CD4-positive, alpha-beta T cell (primary cell): Measurements from ENCODE around the gene PIGU. TPM values are rescaled to one million over a fixed set of nuclear protein-coding genes. Genes with fewer than 3 reads are reported as not detected.
A peak's percentile ranks its signal among the peaks of the same experiment; 100 is the strongest.

Source experiments
- ATAC-seq: fragments of 200-7000 bp; cut with Tn5 transposase; one replicate; pipeline ENCODE4 v1.10.0; 2022; ENCODE audit warnings: mild to moderate bottlenecking; ENCODE audit not compliant: poor library complexity
- CTCF ChIA-PET: fragments of 350-600 bp; sonication (Branson Sonifier 250); formaldehyde crosslinking; loops from one replicate; lab custom pipeline; 2021; ENCODE audit warnings: antibody characterized with exemption, inconsistent platforms; lab: Charles Lee
- POLR2A ChIA-PET: fragments of 350-600 bp; sonication (Branson Sonifier 250); formaldehyde crosslinking; loops from one replicate; lab custom pipeline; 2021; ENCODE audit warnings: antibody characterized with exemption, inconsistent platforms; lab: Charles Lee
- DNase-seq, 14 experiments: peaks; one replicate each; pipeline ENCODE4 v3.0.0-alpha.2; 2013 to 2020; ENCODE audit warnings: mixed read lengths in 2 of 14
- H3K27ac ChIP-seq, 2 donors: one replicate each; pipeline versions ENCODE4 v1.5.1 to v1.7.0; 2013; ENCODE audit warnings: low read length in 2 of 2, low read depth in 1 of 2, mild to moderate bottlenecking in 1 of 2
- H3K27me3 ChIP-seq, 2 experiments: 1 replicate in 1 of 2; 2 replicates in 1 of 2; pipeline versions ENCODE4 v1.6.1 to v1.7.0; 2013; ENCODE audit warnings: low read length in 2 of 2, control low read depth in 1 of 2, mild to moderate bottlenecking in 1 of 2, moderate library complexity in 1 of 2; ENCODE audit not compliant: insufficient read depth in 2 of 2, control insufficient read depth in 1 of 2
- H3K36me3 ChIP-seq: one replicate; pipeline ENCODE4 v1.6.1; 2013; ENCODE audit warnings: low read length, control low read depth; ENCODE audit not compliant: insufficient read depth
- H3K4me1 ChIP-seq: one replicate; pipeline ENCODE4 v1.6.1; 2013; ENCODE audit warnings: low read length, control low read depth; ENCODE audit not compliant: insufficient read depth
- H3K4me3 ChIP-seq: one replicate; pipeline ENCODE4 v1.5.1; 2013; ENCODE audit warnings: mild to moderate bottlenecking, low read length, moderate library complexity
- H3K9me3 ChIP-seq, 2 experiments: 1 replicate in 1 of 2; 2 replicates in 1 of 2; pipeline versions ENCODE4 v1.6.1 to v1.7.0; 2013; ENCODE audit warnings: low read length in 2 of 2, mild to moderate bottlenecking in 2 of 2, control low read depth in 1 of 2, moderate library complexity in 1 of 2; ENCODE audit not compliant: control insufficient read depth in 1 of 2, insufficient read depth in 1 of 2
- H3K27ac Mint-ChIP-seq: one replicate; pipeline ENCODE4 v1.8.0; 2020; ENCODE audit warnings: mixed read lengths
- H3K27me3 Mint-ChIP-seq: one replicate; pipeline ENCODE4 v1.8.0; 2021; ENCODE audit warnings: mixed read lengths
- H3K36me3 Mint-ChIP-seq: one replicate; pipeline ENCODE4 v1.8.0; 2021; ENCODE audit warnings: low read depth, mixed read lengths
- H3K4me1 Mint-ChIP-seq: one replicate; pipeline ENCODE4 v1.8.0; 2021; ENCODE audit warnings: low read depth, mixed read lengths
- H3K4me3 Mint-ChIP-seq: one replicate; pipeline ENCODE4 v1.8.0; 2020; ENCODE audit warnings: mild to moderate bottlenecking, mixed read lengths
- H3K9me3 Mint-ChIP-seq: one replicate; pipeline ENCODE4 v1.8.0; 2020; ENCODE audit warnings: mixed read lengths
- CTCF ChIP-seq: fragments of 200-600 bp; IDR thresholded peaks from one replicate; pipeline ENCODE4 v1.8.0; 2022; ENCODE audit warnings: antibody characterized with exemption, mild to moderate bottlenecking
- intact Hi-C, 2 experiments: fragments of 100-400 bp; cut with DNase I in 1 of 2; cut with micrococcal nuclease in 1 of 2; formaldehyde crosslinking; loops; one replicate each; pipeline versions ENCODE4 v1.15.1 to v1.9.0; 2023 to 2025; cut with DNase I, micrococcal nuclease
- total RNA-seq, 174 experiments: library from RNA in 2 of 174; stranded (reverse) in 2 of 174; gene quantifications; one replicate each; pipeline ENCODE4 v1.2.3 and lab custom pipeline; 2021 to 2026

Gene PIGU
- total RNA-seq, 2 experiments from 2014 or later = 4.6 to 5.5 TPM

- Mint-ChIP-seq H3K27me3 (no peaks in the 10 kb centered on the region), H3K9me3 (no peaks in the 10 kb centered on the region), H3K27ac (peak overlapping the region; percentile 33), H3K4me3 (no peak overlapping the region), H3K36me3 (peaks cover 35% of the 10 kb centered on the region), H3K4me1 (peaks cover 36% of the 10 kb centered on the region)
- DNase-seq (no peak), ATAC-seq (no peak)
- ChIA-PET CTCF (no interaction called here), POLR2A (no interaction called here)
- peak overlapping the region in 1 of 2 donors; percentile 80 for H3K27ac ChIP-seq
- no peaks in the 10 kb centered on the region for H3K27me3 ChIP-seq
- H3K36me3 ChIP-seq = peaks cover 32% of the 10 kb centered on the region
- TF ChIP-seq CTCF = no peak
- H3K4me3 ChIP-seq = no peak overlapping the region
- intact Hi-C loops = no loop called here
- H3K4me1 ChIP-seq = peaks cover 42% of the 10 kb centered on the region
- no peaks in the 10 kb centered on the region for H3K9me3 ChIP-seq
Observed at GRCh38 chr20:34542439-34542838, 134.5 kb downstream of the PIGU start.

GRCh38 chr20:34541917-34542316 is 135.0 kb downstream of the PIGU start:
- Mint-ChIP-seq H3K4me1 (peaks cover 40% of the 10 kb centered on the region), H3K27me3 (no peaks in the 10 kb centered on the region), H3K27ac (peak overlapping the region; percentile 79), H3K4me3 (no peak overlapping the region), H3K36me3 (peaks cover 40% of the 10 kb centered on the region), H3K9me3 (no peaks in the 10 kb centered on the region)
- intact Hi-C loops = no loop called here
- H3K4me1 ChIP-seq = peaks cover 42% of the 10 kb centered on the region
- peak overlapping the region; percentile 10 to 80 for H3K27ac ChIP-seq
- DNase-seq (no peak), ATAC-seq (no peak)
- POLR2A ChIA-PET = no interaction called here
- no peak overlapping the region for H3K4me3 ChIP-seq
- H3K9me3 ChIP-seq = no peaks in the 10 kb centered on the region
- CTCF ChIA-PET = no interaction called here
- TF ChIP-seq CTCF = no peak
- peaks cover 38% of the 10 kb centered on the region for H3K36me3 ChIP-seq
- H3K27me3 ChIP-seq = no peaks in the 10 kb centered on the region

- DNase-seq = peak in 5 of 14 experiments; percentile 11 to 77 (median 66)
- ATAC-seq = peak; percentile 56
- Histone ChIP-seq H3K4me1 (peaks cover 42% of the 10 kb centered on the region), H3K4me3 (no peak overlapping the region), H3K27me3 (no peaks in the 10 kb centered on the region), H3K9me3 (no peaks in the 10 kb centered on the region), H3K27ac (peak overlapping the region; percentile 57 to 80), H3K36me3 (peaks cover 42% of the 10 kb centered on the region)
- Mint-ChIP-seq H3K27ac (peak overlapping the region; percentile 79), H3K9me3 (no peaks in the 10 kb centered on the region), H3K4me1 (peaks cover 40% of the 10 kb centered on the region), H3K4me3 (no peak overlapping the region), H3K36me3 (peaks cover 44% of the 10 kb centered on the region), H3K27me3 (no peaks in the 10 kb centered on the region)
- TF ChIP-seq CTCF = no peak
- ChIA-PET CTCF (no interaction called here), POLR2A (no interaction called here)
- intact Hi-C loops = no loop called here
Observed at GRCh38 chr20:34541264-34541901, 135.5 kb downstream of the PIGU start.
